WERI-Rb-1 (cell line): ENCODE results near the gene CALHM1.

ENCODE experiments used
- DNase-seq: peaks from one replicate; pipeline ENCODE4 v3.0.0-alpha.2; 2020
- H3K27ac ChIP-seq: fragments of 250-450 bp; sonication (Bioruptor Pico); 2 replicates; pipeline ENCODE4 v1.5.1; 2020; ENCODE audit warnings: mild to moderate bottlenecking, moderate library complexity
- H3K27me3 ChIP-seq: fragments of 250-450 bp; sonication (Bioruptor Pico); 2 replicates; pipeline ENCODE4 v1.5.1; 2021; ENCODE audit warnings: mild to moderate bottlenecking, low read depth, moderate library complexity; ENCODE audit not compliant: insufficient read depth, severe bottlenecking
- H3K36me3 ChIP-seq: fragments of 250-450 bp; sonication (Bioruptor Pico); 2 replicates; pipeline ENCODE4 v1.5.1; 2020; ENCODE audit warnings: mild to moderate bottlenecking, moderate library complexity
- H3K4me3 ChIP-seq: 2 replicates; pipeline ENCODE4 v1.5.1; 2011; ENCODE audit warnings: low read depth, mild to moderate bottlenecking, control low read depth, low read length
- H3K9me3 ChIP-seq: fragments of 250-450 bp; sonication (Bioruptor Pico); 2 replicates; pipeline ENCODE4 v1.5.1; 2021; ENCODE audit warnings: mild to moderate bottlenecking, moderate library complexity; ENCODE audit not compliant: severe bottlenecking
- TF ChIP-seq, protein P1 (sequence below): IDR thresholded peaks from 2 replicates; pipeline ENCODE4 v1.5.1; 2011; ENCODE audit warnings: low read depth, mild to moderate bottlenecking, control low read depth, inconsistent platforms, low read length

Gene CALHM1

DNA sequence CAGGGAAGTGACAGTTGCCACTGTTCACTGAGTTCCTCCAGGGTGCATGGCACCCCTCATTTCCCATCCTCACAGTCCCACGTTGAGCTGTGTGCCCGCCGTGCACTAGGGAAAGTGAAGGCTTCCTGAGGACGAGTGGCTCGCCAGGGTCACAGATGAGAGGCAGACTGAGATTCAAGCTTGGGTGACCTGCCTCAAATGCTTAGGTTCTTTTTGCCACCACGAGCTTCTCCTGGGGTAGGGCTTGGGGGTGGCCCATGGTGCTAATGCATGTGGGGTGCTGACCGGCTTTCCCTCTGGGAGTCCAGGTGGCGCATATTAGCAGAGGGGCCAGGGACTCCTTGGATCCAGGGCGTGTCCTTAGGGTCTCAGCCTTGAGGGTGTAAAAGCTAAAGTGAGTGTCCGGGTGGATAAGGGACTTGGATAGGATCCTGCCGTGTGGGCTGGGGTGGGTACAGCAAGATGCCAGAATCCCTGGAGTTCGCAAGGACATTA, 8.5 kb downstream of the CALHM1 start:
- TF ChIP-seq, protein P1, sequence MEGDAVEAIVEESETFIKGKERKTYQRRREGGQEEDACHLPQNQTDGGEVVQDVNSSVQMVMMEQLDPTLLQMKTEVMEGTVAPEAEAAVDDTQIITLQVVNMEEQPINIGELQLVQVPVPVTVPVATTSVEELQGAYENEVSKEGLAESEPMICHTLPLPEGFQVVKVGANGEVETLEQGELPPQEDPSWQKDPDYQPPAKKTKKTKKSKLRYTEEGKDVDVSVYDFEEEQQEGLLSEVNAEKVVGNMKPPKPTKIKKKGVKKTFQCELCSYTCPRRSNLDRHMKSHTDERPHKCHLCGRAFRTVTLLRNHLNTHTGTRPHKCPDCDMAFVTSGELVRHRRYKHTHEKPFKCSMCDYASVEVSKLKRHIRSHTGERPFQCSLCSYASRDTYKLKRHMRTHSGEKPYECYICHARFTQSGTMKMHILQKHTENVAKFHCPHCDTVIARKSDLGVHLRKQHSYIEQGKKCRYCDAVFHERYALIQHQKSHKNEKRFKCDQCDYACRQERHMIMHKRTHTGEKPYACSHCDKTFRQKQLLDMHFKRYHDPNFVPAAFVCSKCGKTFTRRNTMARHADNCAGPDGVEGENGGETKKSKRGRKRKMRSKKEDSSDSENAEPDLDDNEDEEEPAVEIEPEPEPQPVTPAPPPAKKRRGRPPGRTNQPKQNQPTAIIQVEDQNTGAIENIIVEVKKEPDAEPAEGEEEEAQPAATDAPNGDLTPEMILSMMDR: no peak
- peaks cover 22% of the 10 kb centered on the region for H3K36me3 ChIP-seq
- no peak for DNase-seq
- no peak overlapping the region for H3K27ac ChIP-seq
- H3K27me3 ChIP-seq: no peaks in the 10 kb centered on the region
- H3K4me3 ChIP-seq: no peak overlapping the region
- H3K9me3 ChIP-seq: no peaks in the 10 kb centered on the region

DNA sequence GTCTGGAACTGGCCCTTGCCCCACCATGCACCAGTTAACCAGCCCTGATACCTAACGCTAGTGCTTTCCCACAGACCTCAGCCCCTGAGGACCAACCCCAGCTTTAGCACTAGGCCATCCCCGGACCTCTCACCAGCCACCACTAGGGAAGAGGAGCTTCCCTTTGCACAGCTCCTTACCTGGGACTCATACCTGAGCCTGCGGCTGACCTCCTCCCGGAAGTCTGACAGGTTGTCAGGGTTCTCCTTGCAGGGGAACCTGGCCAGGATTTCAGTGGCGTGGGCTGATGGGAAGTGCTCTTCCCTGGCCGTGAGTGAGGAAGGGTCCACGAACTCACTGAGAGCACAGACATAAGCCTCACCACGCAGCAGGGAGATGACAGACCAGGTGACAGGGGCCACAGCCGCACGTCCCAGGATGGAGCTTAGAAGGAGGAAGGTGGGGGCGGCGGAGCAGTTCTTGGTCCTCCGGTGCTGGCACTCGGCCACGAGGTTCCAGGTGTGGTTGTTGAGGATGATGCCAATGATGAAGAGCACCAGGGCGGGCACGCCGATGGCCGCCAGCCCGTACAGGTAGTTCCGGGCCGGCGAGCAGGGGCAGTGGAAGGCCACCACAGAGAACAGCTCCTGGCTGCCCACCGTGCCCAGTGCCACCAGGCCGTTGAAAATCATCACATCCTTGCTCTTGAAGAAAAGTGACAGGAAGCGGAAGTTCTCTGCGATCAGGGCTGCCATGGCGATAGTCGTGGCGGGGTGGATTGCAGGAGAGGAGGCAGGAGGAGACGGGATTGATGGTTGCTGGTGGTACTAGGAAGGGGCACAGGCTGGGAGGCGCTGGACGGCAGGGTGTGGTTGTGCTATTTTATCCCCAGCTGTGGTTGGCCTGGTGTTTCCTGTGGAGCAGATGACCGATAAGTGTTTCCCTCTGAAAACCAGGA, 9.2 kb downstream of the CALHM1 start:
- H3K27me3 ChIP-seq: no peaks in the 10 kb centered on the region
- no peaks in the 10 kb centered on the region for H3K9me3 ChIP-seq
- H3K36me3 ChIP-seq: peaks cover 30% of the 10 kb centered on the region
- H3K27ac ChIP-seq: no peak overlapping the region
- TF ChIP-seq, protein P1: no peak
- no peak overlapping the region for H3K4me3 ChIP-seq
- DNase-seq: no peak

DNA sequence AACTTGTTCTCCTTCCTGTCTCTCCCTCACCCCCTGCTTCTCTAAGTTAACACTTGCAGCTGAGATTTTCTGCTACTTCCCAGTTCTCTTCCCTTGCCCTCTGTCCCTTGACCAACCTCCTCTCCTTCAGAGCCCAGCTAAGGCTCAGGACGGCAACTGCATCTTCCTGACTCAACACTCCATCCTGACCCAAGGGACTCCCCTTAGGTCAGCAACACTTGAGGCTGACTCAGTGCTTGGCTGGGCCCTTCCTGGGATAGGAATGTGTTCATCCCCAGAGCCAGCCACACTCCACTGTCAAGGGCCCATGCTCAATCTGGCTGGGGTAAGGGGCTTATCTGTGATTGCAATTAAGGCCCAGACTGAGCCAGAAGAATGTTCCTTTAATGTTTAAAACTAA, 10.0 kb downstream of the CALHM1 start:
- Histone ChIP-seq H3K4me3 (no peak overlapping the region), H3K36me3 (peaks cover 37% of the 10 kb centered on the region)

DNA sequence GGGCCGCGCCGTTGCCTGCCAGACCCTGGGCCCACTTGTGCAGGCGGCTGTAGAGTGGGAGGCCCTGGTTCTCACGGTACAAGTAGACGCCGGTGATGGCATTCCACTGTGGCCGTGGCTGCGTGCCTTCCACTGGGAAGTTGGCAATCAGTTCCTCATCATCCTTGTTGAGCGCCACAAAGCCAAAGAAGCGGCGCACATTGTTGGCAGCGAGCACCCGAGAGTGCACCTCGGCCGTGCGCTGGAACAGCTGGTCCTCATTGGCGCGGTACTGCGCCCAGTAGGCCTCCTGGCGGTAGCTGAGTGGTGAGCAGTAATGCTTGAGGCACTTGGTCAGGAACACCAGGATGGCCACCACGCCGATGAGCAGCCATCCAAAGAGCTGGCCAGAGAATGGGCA, 11.5 kb downstream of the CALHM1 start:
- peaks cover 51% of the 10 kb centered on the region for H3K36me3 ChIP-seq

More for the DNA sequence above, 10.0 kb downstream of the CALHM1 start:
- TF ChIP-seq, protein P1: no peak
- Histone ChIP-seq H3K27ac (no peak overlapping the region), H3K9me3 (no peaks in the 10 kb centered on the region), H3K27me3 (no peaks in the 10 kb centered on the region)
- DNase-seq: no peak

DNA sequence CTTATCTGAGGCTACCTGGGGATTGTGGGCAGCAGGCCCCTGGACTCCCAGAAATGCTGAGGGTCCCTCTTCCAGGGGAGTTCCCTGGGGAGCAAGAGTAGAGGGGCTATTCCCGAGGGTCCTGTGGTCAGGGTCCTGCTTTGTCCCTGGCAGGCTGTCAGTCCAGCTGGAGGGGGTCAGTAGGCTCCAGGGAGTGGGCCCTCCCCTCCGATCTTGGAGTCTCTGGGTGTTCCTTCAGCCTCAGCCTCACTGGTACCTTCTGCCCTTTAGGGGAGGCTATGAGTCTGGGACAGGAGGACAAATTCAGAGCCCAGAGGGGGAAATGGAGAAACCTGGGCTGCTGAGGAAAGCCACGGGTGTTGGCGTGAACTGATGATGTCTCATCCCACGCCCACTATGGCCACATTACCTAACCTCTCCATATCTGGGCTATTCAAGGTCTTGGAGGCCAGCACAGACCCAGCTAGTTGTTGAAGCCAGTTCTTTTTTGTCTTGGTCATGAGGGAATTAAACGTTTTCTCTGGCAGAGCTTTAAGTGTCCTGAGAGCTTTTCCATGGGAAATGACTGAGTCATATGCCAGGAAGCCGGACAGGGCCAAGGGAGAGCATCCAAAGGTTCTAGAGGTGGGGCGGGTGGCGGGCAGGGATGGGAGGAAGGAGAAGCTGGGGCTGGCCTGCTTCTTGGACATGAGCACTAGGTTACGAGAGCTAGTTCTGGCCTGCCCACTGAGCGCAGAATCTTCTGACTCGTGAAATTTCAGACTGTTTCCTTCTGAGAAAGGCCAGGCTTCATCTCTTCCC, 12.7 kb downstream of the CALHM1 start:
- Histone ChIP-seq H3K9me3 (no peaks in the 10 kb centered on the region), H3K4me3 (no peak overlapping the region), H3K27me3 (no peaks in the 10 kb centered on the region), H3K27ac (no peak overlapping the region), H3K36me3 (peaks cover 58% of the 10 kb centered on the region)
- TF ChIP-seq, protein P1: no peak
- DNase-seq: no peak

More for the DNA sequence above, 11.5 kb downstream of the CALHM1 start:
- H3K4me3 ChIP-seq: no peak overlapping the region
- no peak overlapping the region for H3K27ac ChIP-seq
- DNase-seq: no peak
- no peaks in the 10 kb centered on the region for H3K9me3 ChIP-seq
- TF ChIP-seq, protein P1: no peak
- H3K27me3 ChIP-seq: no peaks in the 10 kb centered on the region
